Naive thymus-derived CD8-positive, alpha-beta T cell (primary cell): Measurements from ENCODE around the gene DNAH2. TPM values are rescaled to one million over a fixed set of nuclear protein-coding genes. Genes with fewer than 3 reads are reported as not detected.
A peak's percentile ranks its signal among the peaks of the same experiment; 100 is the strongest.

ENCODE experiments used
- ATAC-seq, 2 donors: fragments of 150-1000 bp; cut with Tn5 transposase in 1 of 2; sonication (Bioruptor Pico), chemical (Tn5 transposase) in 1 of 2; 1 replicate in 1 of 2; 2 replicates in 1 of 2; pipeline ENCODE4 v1.10.0; 2021; ENCODE audit warnings: mild to moderate bottlenecking in 2 of 2, moderate library complexity in 2 of 2
- POLR2A ChIA-PET: fragments of 350-600 bp; sonication (Branson Sonifier 250); formaldehyde crosslinking; loops from one replicate; lab custom pipeline; 2021; ENCODE audit warnings: antibody characterized with exemption; lab: Charles Lee
- DNase-seq, 10 donors: peaks; one replicate each; pipeline versions ENCODE4 v3.0.0 to v3.0.0-alpha.2; 2020 to 2022
- H3K27ac Mint-ChIP-seq, 10 donors: one replicate each; pipeline ENCODE4 v1.8.0; 2020 to 2022; ENCODE audit warnings: mild to moderate bottlenecking in 10 of 10, mixed read lengths in 10 of 10, moderate library complexity in 4 of 10, inconsistent platforms in 1 of 10
- H3K27me3 Mint-ChIP-seq, 5 donors: one replicate each; pipeline ENCODE4 v1.8.0; 2021 to 2022; ENCODE audit warnings: mixed read lengths in 5 of 5
- H3K36me3 Mint-ChIP-seq, 3 donors: one replicate each; pipeline ENCODE4 v1.8.0; 2020 to 2022; ENCODE audit warnings: mixed read lengths in 3 of 3, mild to moderate bottlenecking in 2 of 3, inconsistent platforms in 1 of 3
- H3K4me1 Mint-ChIP-seq, 4 donors: one replicate each; pipeline ENCODE4 v1.8.0; 2021 to 2022; ENCODE audit warnings: mixed read lengths in 4 of 4
- H3K4me3 Mint-ChIP-seq, 10 donors: one replicate each; pipeline ENCODE4 v1.8.0; 2020 to 2022; ENCODE audit warnings: mild to moderate bottlenecking in 10 of 10, mixed read lengths in 10 of 10, moderate library complexity in 6 of 10, inconsistent platforms in 1 of 10
- H3K9me3 Mint-ChIP-seq, 9 donors: one replicate each; pipeline ENCODE4 v1.8.0; 2020 to 2022; ENCODE audit warnings: mixed read lengths in 9 of 9, mild to moderate bottlenecking in 3 of 9, inconsistent platforms in 1 of 9, moderate library complexity in 1 of 9
- polyA plus RNA-seq, 3 donors: library from polyadenylated mRNA; unstranded; fragments of 300-500 nt; fragmentation: Illumina TruSeq; gene quantifications; one replicate each; pipeline ENCODE4 v1.2.3, GENCODE V29; 2021
- total RNA-seq, 8 experiments: library from RNA in 2 of 8; stranded (reverse) in 2 of 8; gene quantifications; one replicate each; pipeline ENCODE4 v1.2.3 and lab custom pipeline; 2021 to 2026

Gene DNAH2
- total and polyA plus RNA-seq, 5 experiments from 2014 or later: not detected

DNA sequence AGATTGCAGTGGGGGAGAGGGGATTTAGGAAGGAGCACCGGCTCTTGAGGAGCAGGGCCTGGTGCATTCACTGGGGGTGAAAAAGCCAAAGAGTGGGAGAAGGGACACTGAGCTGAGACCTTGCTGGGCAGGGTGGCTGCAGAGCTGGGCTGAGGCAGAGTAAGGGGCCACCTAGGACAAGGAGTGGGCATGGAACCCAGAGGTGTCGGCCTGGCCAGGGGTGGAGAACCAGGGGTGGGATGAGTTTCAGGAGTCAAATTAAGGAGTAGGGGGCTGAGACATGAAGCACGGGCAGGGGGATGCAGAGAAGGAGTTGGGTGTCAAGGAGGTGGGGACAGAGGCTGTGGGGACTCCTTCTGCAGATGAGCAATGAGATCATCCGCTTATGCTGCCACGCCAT lies 20.1 kb downstream of the DNAH2 start:
- Mint-ChIP-seq H3K27me3 (peaks cover 3 to 21% (median 15%) of the 10 kb centered on the region in 5 donors), H3K4me3 (no peak overlapping the region), H3K27ac (no peak overlapping the region), H3K9me3 (no peaks in the 10 kb centered on the region), H3K36me3 (no peaks in the 10 kb centered on the region), H3K4me1 (peaks cover 0 to 4% (median 0%) of the 10 kb centered on the region in 4 donors)
- DNase-seq: no peak
- ATAC-seq: no peak
- POLR2A ChIA-PET: interaction anchor here (0.6 kb wide), 1 partner anchor 685 kb away, joined by 3 read pairs; no protein-coding TSS in a partner anchor

DNA sequence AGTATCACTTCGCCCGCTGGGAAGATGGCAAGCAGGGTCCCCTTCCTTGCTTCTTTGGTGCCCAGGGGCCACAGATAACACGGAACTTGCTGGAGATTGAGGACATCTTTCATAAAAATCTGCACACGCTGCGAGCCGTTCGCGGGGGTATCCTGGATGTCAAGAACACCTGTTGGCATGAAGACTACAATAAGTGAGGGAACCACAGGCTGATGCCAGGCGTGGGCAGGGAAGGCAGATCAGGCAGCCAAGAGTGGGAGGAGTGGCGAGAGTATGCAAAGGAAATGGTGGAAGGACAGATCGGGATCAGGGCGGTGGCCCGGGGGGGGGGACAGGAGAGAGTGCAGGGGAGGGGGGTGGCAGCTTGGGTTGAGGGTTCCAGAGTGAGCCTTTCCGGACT lies 22.2 kb downstream of the DNAH2 start:
- ATAC-seq (no peak), DNase-seq (no peak)
- H3K4me1 Mint-ChIP-seq: peaks cover 0 to 4% (median 0%) of the 10 kb centered on the region in 4 donors
- POLR2A ChIA-PET: no interaction called here
- no peaks in the 10 kb centered on the region for H3K36me3 Mint-ChIP-seq
- no peak overlapping the region for H3K27ac Mint-ChIP-seq
- peaks cover 3 to 21% (median 15%) of the 10 kb centered on the region in 5 donors for H3K27me3 Mint-ChIP-seq
- no peaks in the 10 kb centered on the region for H3K9me3 Mint-ChIP-seq
- H3K4me3 Mint-ChIP-seq: no peak overlapping the region

DNA sequence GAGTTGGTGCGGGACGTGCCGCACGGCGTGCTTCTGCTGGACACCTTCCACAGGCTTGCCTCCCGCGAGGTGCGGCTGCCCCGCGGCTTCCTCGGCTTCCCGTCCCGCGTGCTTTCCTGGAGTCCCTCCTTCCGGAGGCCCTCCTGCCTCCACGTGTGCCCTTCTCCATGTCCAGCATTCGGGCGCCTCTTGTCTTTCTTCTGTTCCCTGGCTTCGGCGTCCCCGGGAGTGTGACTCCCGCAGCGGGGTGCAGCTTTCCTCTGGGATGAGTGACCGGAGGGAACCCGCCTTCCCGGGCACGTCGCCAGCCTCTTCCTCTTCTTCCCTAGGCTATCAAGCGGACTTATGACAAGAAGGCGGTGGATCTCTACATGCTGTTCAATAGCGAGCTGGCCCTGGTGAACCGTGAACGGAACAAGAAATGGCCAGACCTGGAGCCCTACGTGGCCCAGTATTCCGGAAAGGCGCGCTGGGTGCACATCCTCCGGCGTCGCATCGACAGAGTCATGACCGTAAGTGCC lies 23.0 kb downstream of the DNAH2 start:
- Mint-ChIP-seq H3K9me3 (no peaks in the 10 kb centered on the region), H3K36me3 (no peaks in the 10 kb centered on the region), H3K27me3 (peaks cover 3 to 21% (median 15%) of the 10 kb centered on the region in 5 donors), H3K4me3 (peak overlapping the region in 3 of 10 donors; percentile 44 to 72 (median 61)), H3K4me1 (peaks cover 0 to 4% (median 0%) of the 10 kb centered on the region in 4 donors), H3K27ac (no peak overlapping the region)
- ATAC-seq (no peak), DNase-seq (no peak)
- POLR2A ChIA-PET: no interaction called here

DNA sequence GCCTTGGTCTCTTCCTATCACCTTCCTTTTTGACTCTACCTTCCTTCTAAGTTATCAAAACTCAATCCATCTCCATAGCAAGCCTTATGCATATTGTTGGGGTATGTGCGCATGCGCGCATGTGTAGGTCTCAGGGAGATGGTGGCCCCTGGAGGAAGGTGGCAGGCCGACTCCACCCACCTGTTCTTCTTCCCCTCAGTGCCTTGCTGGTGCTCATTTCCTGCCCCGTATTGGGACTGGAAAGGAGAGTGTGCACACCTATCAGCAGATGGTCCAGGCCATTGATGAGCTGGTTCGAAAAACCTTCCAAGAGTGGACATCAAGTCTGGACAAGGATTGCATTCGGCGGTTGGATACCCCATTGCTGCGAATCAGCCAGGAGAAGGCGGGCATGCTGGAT lies 25.2 kb downstream of the DNAH2 start:
- peaks cover 3 to 21% (median 10%) of the 10 kb centered on the region in 5 donors for H3K27me3 Mint-ChIP-seq
- H3K36me3 Mint-ChIP-seq: no peaks in the 10 kb centered on the region
- H3K4me1 Mint-ChIP-seq: peaks cover 0 to 4% (median 0%) of the 10 kb centered on the region in 4 donors
- ATAC-seq (no peak), DNase-seq (no peak)
- no peak overlapping the region for H3K4me3 Mint-ChIP-seq
- POLR2A ChIA-PET: no interaction called here
- no peak overlapping the region for H3K27ac Mint-ChIP-seq
- no peaks in the 10 kb centered on the region for H3K9me3 Mint-ChIP-seq

DNA sequence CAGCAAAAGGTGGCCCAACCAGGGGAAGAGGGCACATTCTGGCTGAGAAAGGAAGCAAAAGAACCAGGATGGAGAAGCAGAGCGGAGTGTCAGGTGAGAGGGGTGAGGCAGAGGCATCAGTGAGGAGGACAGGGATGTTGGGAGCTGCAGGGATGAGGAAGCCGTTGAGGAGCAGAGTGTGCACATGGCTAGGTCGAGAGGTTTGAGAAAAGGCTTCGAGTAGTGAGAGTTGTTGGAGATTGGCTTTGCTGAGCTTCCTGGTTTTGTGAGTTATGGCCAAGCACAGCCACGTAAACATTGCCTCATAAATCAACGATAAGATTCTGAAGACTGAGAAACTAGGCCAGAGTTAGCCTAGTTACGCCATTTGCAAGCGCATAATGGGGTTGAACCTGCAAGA lies 26.9 kb downstream of the DNAH2 start:
- no peaks in the 10 kb centered on the region for H3K36me3 Mint-ChIP-seq
- H3K9me3 Mint-ChIP-seq: no peaks in the 10 kb centered on the region
- POLR2A ChIA-PET: no interaction called here
- H3K27ac Mint-ChIP-seq: no peak overlapping the region
- no peak for DNase-seq
- peaks cover 0 to 4% (median 0%) of the 10 kb centered on the region in 4 donors for H3K4me1 Mint-ChIP-seq
- peaks cover 4 to 19% (median 13%) of the 10 kb centered on the region in 5 donors for H3K27me3 Mint-ChIP-seq
- no peak overlapping the region for H3K4me3 Mint-ChIP-seq
- no peak for ATAC-seq

DNA sequence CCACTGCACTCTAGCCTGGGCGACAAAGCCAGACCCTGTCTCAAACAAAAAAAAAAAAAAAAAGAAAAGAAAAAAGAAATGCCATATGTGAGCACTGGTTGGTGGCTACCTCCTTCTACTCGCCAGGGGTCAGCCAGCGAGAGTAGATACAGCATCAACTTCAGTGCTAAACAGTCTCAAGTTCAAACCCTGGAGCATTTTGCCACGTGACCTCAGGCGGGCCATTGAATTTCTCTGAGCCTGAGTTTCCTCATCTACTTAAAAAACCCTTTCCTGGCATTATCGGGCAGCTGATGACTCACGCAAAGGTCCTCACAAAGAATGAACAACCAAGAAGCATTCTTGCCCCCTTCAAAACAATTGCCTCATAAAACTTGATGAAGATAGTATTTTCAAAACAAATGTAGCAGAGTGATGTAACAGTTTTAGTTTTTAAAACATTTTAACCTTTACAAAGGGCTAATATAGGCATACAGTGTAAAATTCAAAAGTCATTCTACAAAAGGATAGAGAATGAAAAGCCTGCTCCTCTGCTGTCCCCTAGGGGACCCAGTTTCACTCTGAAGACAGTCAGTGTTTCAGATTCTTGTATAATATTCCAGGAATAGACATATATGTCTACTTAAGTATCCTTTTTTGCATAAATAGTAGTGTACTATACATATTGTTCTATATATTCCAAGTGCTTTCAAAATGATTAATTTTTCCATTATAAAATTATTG lies 28.4 kb downstream of the DNAH2 start:
- Mint-ChIP-seq H3K4me1 (no peaks in the 10 kb centered on the region), H3K4me3 (no peak overlapping the region), H3K27me3 (peaks cover 6 to 12% (median 8%) of the 10 kb centered on the region in 5 donors), H3K36me3 (no peaks in the 10 kb centered on the region), H3K27ac (no peak overlapping the region), H3K9me3 (no peaks in the 10 kb centered on the region)
- ATAC-seq (no peak), DNase-seq (no peak)
- POLR2A ChIA-PET: no interaction called here

DNA sequence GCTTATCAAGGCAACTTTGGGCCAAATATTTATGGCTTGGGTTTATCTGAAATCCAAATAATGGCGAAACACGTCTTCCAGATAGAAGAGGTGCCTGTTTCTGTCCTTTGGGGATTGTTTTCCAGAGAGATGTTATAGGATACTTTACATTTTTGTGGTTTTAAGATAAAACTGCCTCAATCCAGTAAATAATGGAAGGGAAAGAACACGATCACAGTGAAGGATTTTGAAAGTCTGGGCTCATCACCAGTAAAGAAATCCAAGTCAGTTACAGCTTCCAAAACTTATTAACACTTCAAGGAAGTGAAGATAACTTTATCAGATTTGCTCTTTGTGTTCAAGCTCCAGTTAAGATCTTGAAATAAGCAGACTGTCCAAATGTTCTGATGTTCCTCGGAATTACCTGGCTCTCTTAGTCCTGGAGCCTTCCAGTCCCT lies 30.1 kb downstream of the DNAH2 start:
- Mint-ChIP-seq H3K27me3 (peaks cover 4 to 9% (median 5%) of the 10 kb centered on the region in 5 donors), H3K36me3 (no peaks in the 10 kb centered on the region), H3K27ac (no peak overlapping the region), H3K9me3 (no peaks in the 10 kb centered on the region), H3K4me3 (no peak overlapping the region), H3K4me1 (no peaks in the 10 kb centered on the region)
- no peak for ATAC-seq
- no peak for DNase-seq
- POLR2A ChIA-PET: interaction anchor here (0.8 kb wide), 1 partner anchor 86 kb away, joined by 4 read pairs; no protein-coding TSS in a partner anchor

DNA sequence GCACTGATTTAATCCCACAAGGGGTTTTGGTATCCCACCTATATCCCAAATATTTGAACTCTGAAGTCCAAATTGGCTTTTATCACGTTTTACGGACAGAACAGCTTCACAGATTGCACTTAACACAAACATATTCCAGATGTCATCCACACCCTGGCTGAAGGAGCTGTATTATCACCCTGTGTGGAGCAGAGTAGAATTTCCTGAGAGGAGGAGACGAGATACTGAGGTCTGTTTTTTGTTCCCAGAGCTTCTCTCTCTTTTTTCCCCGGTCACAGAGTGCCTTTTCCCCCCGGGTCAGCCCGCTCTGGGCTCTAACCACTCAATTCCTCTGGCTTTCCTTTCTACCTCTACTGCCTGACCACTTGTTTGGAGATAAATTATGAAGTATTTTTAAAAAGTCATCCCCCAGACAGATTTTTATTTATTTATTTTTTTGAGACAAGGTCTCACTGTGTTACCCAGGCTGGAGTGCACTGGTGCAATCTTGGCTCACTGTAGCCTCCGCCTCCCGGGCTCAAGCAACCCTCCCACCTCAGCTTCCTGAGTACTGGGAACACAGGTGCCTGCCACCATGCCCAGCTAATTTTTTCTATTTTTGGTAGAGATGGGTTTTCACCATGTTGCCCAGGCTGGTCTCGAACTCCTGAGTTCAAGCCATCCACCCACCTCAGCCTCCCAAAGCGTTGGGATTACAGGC lies 30.7 kb downstream of the DNAH2 start:
- H3K9me3 Mint-ChIP-seq: no peaks in the 10 kb centered on the region
- peaks cover 4 to 14% (median 9%) of the 10 kb centered on the region in 5 donors for H3K27me3 Mint-ChIP-seq
- H3K36me3 Mint-ChIP-seq: no peaks in the 10 kb centered on the region
- H3K4me3 Mint-ChIP-seq: no peak overlapping the region
- no peak for DNase-seq
- no peak for ATAC-seq
- POLR2A ChIA-PET: interaction anchor here (0.5 to 0.8 kb wide), 3 partner anchors 67 to 664 kb away, joined by 3 to 4 read pairs (median 4); no protein-coding TSS in a partner anchor
- no peak overlapping the region for H3K27ac Mint-ChIP-seq
- no peaks in the 10 kb centered on the region for H3K4me1 Mint-ChIP-seq

DNA sequence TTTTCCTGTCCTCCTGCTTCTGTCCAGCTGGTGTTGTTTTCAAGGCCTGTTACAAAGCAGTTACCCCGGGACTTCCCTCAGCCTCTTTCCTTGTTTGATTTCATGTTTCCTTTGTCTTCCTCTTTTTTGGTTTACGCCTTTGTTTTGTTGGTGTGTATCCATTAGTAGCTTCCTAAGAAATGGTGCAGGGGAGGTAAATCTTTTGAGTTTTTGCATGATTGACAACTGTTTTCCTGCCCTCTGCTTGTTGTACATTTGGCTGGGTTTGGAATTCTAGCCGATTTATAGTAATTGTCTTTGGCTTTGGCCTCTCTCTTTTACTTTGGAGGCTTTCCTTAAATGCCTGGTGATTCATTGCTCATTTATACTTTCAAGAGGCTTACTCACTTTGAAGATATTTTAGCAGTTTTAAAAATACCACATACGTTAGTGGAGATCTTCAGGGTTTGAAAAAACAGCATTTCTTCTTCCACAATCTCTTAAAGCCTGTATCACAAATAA lies 32.8 kb downstream of the DNAH2 start:
- H3K4me3 Mint-ChIP-seq: no peak overlapping the region
- no peaks in the 10 kb centered on the region for H3K36me3 Mint-ChIP-seq
- peaks cover 7 to 25% (median 14%) of the 10 kb centered on the region in 5 donors for H3K27me3 Mint-ChIP-seq
- no peaks in the 10 kb centered on the region for H3K4me1 Mint-ChIP-seq
- POLR2A ChIA-PET: no interaction called here
- DNase-seq (no peak), ATAC-seq (no peak)
- H3K27ac Mint-ChIP-seq: no peak overlapping the region
- no peaks in the 10 kb centered on the region for H3K9me3 Mint-ChIP-seq

DNA sequence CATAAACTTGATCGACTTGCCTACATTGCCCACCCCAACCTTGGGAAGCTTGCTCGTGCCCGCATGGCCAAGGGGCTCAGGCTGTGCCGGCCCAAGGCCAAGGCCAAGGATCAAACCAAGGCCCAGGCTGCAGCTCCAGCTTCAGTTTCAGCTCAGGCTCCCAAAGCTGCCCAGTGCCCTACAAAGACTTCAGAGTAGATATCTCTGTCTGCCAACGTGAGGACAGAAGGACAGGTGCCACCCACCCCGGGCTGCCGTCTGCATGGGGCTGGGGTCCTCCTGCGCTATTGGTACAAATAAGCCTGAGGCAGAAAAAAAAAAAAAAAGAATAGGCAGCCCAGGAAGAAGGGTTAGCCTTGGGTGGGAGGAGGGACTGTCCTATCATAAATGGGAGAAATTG lies 37.1 kb downstream of the DNAH2 start:
- Mint-ChIP-seq H3K4me3 (no peak overlapping the region), H3K36me3 (no peaks in the 10 kb centered on the region), H3K9me3 (no peaks in the 10 kb centered on the region), H3K4me1 (no peaks in the 10 kb centered on the region), H3K27ac (peak overlapping the region in 3 of 10 donors; percentile 2 to 79 (median 65)), H3K27me3 (peaks cover 6 to 25% (median 15%) of the 10 kb centered on the region in 5 donors)
- ATAC-seq (no peak), DNase-seq (no peak)
- POLR2A ChIA-PET: no interaction called here

DNA sequence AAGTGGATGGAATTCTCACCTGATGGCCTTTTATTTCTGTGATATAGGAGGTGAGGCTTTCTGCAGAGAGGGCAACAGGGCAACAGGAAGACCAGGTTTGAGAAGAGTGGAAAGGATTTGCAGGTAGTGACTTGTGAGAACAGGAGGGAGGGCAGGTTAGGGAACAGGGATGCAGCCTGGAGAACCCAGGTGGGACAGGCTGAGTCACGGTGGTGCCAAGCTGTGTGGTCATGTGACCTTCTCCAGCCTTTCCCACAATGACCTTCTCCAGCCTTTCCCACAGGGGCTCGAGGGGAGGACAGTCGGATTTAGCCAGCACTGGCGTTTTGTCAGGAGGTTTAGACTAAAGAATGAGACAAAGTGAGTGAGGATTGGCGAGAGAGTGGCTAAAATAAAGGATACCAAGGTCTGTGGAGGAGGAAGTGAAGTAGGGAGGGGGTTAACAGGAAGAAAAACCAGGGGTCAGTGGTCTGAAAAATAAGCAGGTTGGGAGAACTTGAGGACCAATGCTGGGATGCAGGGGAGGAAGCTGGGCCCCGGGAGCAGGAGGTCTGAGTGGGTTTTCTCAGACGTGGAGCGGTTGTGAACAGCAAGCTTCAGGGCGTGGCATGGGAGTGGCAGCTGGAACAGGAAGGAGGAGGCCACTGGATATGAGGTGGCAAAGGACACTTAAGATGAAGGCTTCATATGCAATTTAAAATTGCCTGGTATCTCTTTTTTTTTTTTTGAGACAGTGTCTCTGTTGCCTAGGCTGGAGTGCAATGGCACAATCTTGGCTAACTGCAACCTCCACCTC lies 37.7 kb downstream of the DNAH2 start:
- POLR2A ChIA-PET: no interaction called here
- no peaks in the 10 kb centered on the region for H3K36me3 Mint-ChIP-seq
- H3K4me1 Mint-ChIP-seq: no peaks in the 10 kb centered on the region
- H3K27me3 Mint-ChIP-seq: peaks cover 5 to 21% (median 15%) of the 10 kb centered on the region in 5 donors
- no peak overlapping the region for H3K4me3 Mint-ChIP-seq
- H3K9me3 Mint-ChIP-seq: no peaks in the 10 kb centered on the region
- ATAC-seq (no peak), DNase-seq (no peak)
- peak overlapping the region in 3 of 10 donors; percentile 12 to 79 (median 63) for H3K27ac Mint-ChIP-seq

DNA sequence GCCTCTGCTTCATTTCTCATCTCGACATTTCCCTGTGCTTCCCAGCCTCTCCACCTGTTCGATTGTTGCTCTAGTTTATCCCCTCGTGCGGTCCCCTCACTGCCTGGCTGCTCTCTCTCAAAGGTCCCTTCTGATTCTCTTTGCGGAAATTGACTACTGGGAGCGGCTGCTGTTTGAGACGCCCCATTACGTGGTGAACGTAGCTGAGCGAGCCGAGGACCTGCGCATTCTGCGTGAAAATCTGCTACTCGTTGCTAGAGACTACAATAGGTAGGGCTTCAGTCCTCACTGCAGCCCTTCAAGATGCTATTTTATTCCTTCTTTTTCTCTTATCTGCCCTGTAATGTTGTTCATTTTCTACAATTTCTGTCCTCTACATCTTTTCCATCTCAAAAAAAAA lies 39.4 kb downstream of the DNAH2 start:
- peaks cover 4 to 17% (median 15%) of the 10 kb centered on the region in 5 donors for H3K27me3 Mint-ChIP-seq
- H3K4me1 Mint-ChIP-seq: peaks cover 0 to 2% (median 0%) of the 10 kb centered on the region in 4 donors
- H3K27ac Mint-ChIP-seq: no peak overlapping the region
- POLR2A ChIA-PET: interaction anchor here (0.7 kb wide), 1 partner anchor 62 kb away, joined by 3 read pairs; no protein-coding TSS in a partner anchor
- no peaks in the 10 kb centered on the region for H3K36me3 Mint-ChIP-seq
- no peak overlapping the region for H3K4me3 Mint-ChIP-seq
- DNase-seq (no peak), ATAC-seq (no peak)
- no peaks in the 10 kb centered on the region for H3K9me3 Mint-ChIP-seq
